Ishikawa (cell line): ENCODE measurements around the gene TBATA.

Source experiments
- CEBPB ChIP-seq: IDR thresholded peaks from 2 replicates; pipeline ENCODE4 v1.6.1; 2012
- CREB1 ChIP-seq: IDR thresholded peaks from 2 replicates; pipeline ENCODE4 v1.6.1; 2012; ENCODE audit warnings: low read depth
- EGR1 ChIP-seq: IDR thresholded peaks from 2 replicates; pipeline ENCODE4 v1.6.1; 2012
- EP300 ChIP-seq: IDR thresholded peaks from 2 replicates; pipeline ENCODE4 v1.6.1; 2012; ENCODE audit warnings: borderline replicate concordance
- FOXM1 ChIP-seq: IDR thresholded peaks from 2 replicates; pipeline ENCODE4 v1.6.1; 2012; ENCODE audit warnings: low read depth, borderline replicate concordance
- NFIC ChIP-seq: IDR thresholded peaks from 2 replicates; pipeline ENCODE4 v1.6.1; 2012
- RAD21 ChIP-seq: IDR thresholded peaks from 2 replicates; pipeline ENCODE4 v1.6.1; 2012; ENCODE audit warnings: low read depth
- TAF1 ChIP-seq: IDR thresholded peaks from 2 replicates; pipeline ENCODE4 v1.6.1; 2012; ENCODE audit warnings: low read depth, mild to moderate bottlenecking
- TCF12 ChIP-seq: IDR thresholded peaks from 2 replicates; pipeline ENCODE4 v1.6.1; 2012; ENCODE audit warnings: low read depth
- TEAD4 ChIP-seq: IDR thresholded peaks from 2 replicates; pipeline ENCODE4 v1.6.1; 2012
- YY1 ChIP-seq: IDR thresholded peaks from 2 replicates; pipeline ENCODE4 v1.6.1; 2012; ENCODE audit warnings: low read depth
- ZBTB7A ChIP-seq: IDR thresholded peaks from 2 replicates; pipeline ENCODE4 v1.6.1; 2012; ENCODE audit warnings: low read depth
- TF ChIP-seq, protein P1 (sequence below): IDR thresholded peaks from 2 replicates; pipeline ENCODE4 v1.6.1; 2012
- TF ChIP-seq, protein P2 (sequence below): IDR thresholded peaks from 2 replicates; pipeline ENCODE4 v1.6.1; 2012; ENCODE audit warnings: low read depth, mild to moderate bottlenecking
- TF ChIP-seq, protein P3 (sequence below): IDR thresholded peaks from 2 replicates; pipeline ENCODE4 v1.6.1; 2012

The TBATA gene

DNA sequence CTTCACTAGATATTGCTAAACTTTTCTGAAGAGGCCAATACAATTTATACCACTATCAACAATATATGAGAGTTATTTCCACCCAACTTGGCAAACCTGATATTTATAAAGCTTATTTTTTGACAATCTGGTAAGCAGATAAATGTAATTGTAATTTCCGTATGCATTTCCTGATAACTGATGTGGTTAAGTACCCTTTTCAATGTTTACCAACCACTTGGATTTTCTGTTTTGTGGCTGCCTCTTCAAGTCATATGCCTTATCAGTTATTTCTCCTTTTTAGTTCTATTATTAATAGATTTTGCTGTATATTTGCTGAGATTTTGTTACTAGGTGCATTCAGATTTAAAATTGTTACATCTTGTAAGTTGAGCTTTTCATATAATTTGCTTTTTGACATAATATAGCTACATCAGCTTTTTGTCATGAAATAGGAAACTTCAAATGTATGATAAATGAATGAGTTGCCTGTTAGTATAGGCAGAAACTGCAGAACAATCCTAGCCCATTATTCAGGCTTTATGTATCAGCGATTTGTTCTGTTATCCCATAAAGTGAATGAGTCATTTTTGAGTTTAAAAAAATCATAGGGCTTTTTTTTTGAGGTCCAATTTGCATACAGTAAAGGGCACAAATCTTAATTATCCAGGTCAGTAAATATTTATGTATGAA lies 42.0 kb upstream of the TBATA start:
- TF ChIP-seq RAD21 (no peak), TEAD4 (no peak), ZBTB7A (no peak), YY1 (no peak), CEBPB (no peak), EP300 (no peak), TCF12 (no peak), NFIC (no peak), TAF1 (no peak), EGR1 (no peak), CREB1 (no peak), FOXM1 (no peak)
- TF ChIP-seq, protein P1, sequence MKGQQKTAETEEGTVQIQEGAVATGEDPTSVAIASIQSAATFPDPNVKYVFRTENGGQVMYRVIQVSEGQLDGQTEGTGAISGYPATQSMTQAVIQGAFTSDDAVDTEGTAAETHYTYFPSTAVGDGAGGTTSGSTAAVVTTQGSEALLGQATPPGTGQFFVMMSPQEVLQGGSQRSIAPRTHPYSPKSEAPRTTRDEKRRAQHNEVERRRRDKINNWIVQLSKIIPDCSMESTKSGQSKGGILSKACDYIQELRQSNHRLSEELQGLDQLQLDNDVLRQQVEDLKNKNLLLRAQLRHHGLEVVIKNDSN, result no peak
- TF ChIP-seq, protein P2, sequence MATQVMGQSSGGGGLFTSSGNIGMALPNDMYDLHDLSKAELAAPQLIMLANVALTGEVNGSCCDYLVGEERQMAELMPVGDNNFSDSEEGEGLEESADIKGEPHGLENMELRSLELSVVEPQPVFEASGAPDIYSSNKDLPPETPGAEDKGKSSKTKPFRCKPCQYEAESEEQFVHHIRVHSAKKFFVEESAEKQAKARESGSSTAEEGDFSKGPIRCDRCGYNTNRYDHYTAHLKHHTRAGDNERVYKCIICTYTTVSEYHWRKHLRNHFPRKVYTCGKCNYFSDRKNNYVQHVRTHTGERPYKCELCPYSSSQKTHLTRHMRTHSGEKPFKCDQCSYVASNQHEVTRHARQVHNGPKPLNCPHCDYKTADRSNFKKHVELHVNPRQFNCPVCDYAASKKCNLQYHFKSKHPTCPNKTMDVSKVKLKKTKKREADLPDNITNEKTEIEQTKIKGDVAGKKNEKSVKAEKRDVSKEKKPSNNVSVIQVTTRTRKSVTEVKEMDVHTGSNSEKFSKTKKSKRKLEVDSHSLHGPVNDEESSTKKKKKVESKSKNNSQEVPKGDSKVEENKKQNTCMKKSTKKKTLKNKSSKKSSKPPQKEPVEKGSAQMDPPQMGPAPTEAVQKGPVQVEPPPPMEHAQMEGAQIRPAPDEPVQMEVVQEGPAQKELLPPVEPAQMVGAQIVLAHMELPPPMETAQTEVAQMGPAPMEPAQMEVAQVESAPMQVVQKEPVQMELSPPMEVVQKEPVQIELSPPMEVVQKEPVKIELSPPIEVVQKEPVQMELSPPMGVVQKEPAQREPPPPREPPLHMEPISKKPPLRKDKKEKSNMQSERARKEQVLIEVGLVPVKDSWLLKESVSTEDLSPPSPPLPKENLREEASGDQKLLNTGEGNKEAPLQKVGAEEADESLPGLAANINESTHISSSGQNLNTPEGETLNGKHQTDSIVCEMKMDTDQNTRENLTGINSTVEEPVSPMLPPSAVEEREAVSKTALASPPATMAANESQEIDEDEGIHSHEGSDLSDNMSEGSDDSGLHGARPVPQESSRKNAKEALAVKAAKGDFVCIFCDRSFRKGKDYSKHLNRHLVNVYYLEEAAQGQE, result no peak
- TF ChIP-seq, protein P3, sequence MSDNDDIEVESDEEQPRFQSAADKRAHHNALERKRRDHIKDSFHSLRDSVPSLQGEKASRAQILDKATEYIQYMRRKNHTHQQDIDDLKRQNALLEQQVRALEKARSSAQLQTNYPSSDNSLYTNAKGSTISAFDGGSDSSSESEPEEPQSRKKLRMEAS, result no peak

DNA sequence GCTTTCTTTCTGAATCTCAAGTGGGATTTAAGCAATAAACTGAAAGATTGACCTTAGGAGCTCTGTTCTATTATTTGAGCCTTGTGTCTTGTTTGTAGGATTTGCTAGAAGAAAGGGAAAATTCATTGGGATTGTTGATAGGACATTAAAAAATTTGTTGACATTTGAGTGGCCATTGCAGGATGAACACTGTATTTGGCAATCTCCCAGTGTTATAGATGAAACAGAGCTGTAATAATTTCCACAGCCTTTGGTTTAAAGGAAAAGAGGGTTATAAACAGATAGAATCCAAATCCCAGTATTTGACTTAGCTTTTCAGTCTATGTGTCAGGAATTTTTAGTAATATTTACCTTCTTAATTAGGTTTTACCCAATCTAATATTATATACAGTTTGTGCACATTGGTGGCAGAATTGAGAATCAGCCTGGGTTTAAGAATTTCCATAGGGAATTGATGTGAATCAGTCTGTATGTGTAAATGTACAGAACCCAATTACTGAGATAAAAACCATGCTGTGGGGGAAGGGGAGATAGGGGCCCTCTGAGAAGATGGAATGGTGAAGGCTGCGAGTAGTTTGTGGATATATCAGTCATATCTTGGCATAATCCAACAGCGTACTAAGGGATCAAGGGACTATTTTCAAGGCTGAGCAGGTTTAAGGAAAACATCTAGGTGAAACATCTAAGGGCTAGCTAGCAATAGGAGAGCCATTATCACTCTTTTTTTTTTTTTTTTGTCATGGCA lies 37.1 kb upstream of the TBATA start:
- TF ChIP-seq RAD21 (no peak), TCF12 (no peak), CEBPB (no peak), YY1 (no peak), ZBTB7A (no peak), NFIC (no peak), FOXM1 (no peak)
- TF ChIP-seq, protein P3, result no peak

DNA sequence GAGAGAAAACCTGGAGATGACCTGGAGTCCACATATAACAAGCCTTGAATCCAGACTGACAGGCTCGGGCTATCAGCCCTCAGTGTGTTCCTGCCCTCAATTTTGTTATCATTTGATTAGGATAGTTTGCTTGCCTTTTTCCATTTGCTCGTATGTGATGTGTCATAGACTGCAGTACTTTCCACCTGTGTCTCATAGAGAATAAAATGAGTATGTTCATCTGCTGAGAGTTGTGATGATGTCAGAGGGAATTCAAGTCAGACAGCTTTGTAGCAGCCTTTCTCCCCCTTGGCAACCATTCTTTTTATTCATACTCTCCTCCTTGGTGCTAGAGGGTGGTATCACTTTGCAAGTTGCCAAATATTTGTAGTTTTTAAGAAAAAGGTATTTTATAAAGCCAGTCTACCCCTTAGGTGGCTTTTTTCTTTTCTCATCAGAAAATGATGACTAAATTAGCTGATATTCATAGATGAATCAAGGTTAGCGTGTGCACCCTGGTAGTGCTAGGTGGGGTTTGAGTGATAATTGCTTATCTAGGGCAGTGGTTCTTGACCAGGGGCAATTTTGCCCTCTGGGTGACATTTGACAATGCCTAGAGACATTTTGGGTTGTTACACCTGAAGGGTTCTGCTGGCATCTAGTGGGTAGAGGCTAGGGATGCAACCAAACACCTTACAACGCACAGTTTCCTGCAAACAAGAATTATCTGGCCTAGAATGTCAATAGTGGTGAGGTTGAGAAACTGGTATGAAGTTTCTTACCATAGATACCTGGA lies 36.0 kb upstream of the TBATA start:
- no peak for TF ChIP-seq CREB1
- TF ChIP-seq RAD21, result peak; percentile 15; the same call in 1 of the 2 replicates

DNA sequence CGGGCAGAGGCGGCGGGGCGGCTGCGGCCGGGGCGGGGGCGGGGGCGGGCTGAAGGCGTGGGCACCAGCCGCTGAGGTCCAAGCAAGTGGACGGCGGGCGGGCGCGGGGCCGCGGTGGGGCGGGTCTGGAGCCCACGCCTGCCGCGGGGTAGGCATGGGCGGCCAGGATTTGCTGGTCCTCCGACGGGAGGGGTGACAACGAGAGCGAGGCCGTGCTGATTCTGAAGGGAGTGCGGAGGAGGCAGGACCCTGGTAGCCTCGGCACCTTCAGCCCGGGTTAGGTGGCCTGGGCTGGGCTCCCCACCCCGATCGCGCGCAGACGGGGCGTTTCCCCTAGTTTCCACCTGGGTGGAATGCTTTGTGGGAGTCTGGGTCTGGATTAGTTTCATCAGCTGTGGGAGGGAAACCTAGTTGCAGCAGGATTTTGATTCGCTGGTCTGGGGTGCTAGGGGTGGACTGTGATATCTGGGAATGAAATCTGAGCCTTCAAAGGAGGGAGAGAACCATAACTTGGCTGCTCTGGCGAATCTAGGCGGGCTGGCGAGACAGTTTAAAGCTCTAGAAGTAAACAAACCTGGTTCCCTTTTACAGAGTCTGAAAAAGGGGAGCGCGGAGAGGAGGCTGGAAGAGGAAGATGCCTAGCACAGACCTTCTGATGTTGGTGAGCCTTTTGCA lies 31.2 kb upstream of the TBATA start:
- TF ChIP-seq YY1 (no peak), NFIC (peak; percentile 34; the same call in 1 of the 2 replicates), RAD21 (no peak), EP300 (no peak; the same call in 1 of the 2 replicates), CREB1 (no peak), EGR1 (peak; percentile 59), TCF12 (peak; percentile 42; the same call in 1 of the 2 replicates), TEAD4 (no peak; the same call in 1 of the 2 replicates), ZBTB7A (no peak), TAF1 (peak; percentile 22; the same call in 1 of the 2 replicates), FOXM1 (no peak), CEBPB (0 out of 2 replicates have a peak, but pooled peaks have one; percentile 3)
- TF ChIP-seq, protein P1, result no peak
- TF ChIP-seq, protein P2, result no peak
- TF ChIP-seq, protein P3, result peak; percentile 37; the same call in 1 of the 2 replicates
